ENCODE results near the gene SLC25A51.

GRCh38 chr9:37906312-37907239, 2.6 kb upstream of the SLC25A51 start:
- TF ChIP-seq CTCF (IDR thresholded peaks at IDR 0.05 in 4 of 5, conservative IDR thresholded peaks at IDR 0.05 in 1 of 5) (no peak), POLR2A (IDR thresholded peaks at IDR 0.05) (no peak)

Data from gastrocnemius medialis (tissue), 4 donors.